Ascending aorta (tissue), 2 donors: ENCODE measurements around the gene NEU2. TPM values are rescaled to one million over a fixed set of nuclear protein-coding genes. Genes with fewer than 3 reads are reported as not detected.
A peak's percentile ranks its signal among the peaks of the same experiment; 100 is the strongest.

Experiments used
- DNase-seq, 2 donors: peaks; one replicate each; pipeline ENCODE4 v3.0.0-alpha.2; 2019; ENCODE audit warnings: low spot score in 2 of 2
- H3K27ac ChIP-seq, 2 donors: fragments of 200-600 bp; sonication (generic); one replicate each; pipeline ENCODE4 v1.5.1; 2016 to 2017; ENCODE audit warnings: mild to moderate bottlenecking in 1 of 2
- H3K27me3 ChIP-seq: fragments of 200-600 bp; sonication (generic); one replicate; pipeline ENCODE4 v1.5.1; 2017
- H3K36me3 ChIP-seq, 2 donors: fragments of 200-600 bp; sonication (generic); one replicate each; pipeline ENCODE4 v1.5.1; 2016
- H3K4me1 ChIP-seq, 2 donors: fragments of 200-600 bp; sonication (generic); one replicate each; pipeline ENCODE4 v1.5.1; 2016 to 2017; ENCODE audit warnings: mild to moderate bottlenecking in 1 of 2
- H3K4me3 ChIP-seq, 2 donors: fragments of 200-600 bp; sonication (generic); one replicate each; pipeline ENCODE4 v1.5.1; 2016 to 2017; ENCODE audit warnings: mild to moderate bottlenecking in 1 of 2
- H3K9me3 ChIP-seq, 2 donors: fragments of 200-600 bp; sonication (generic); one replicate each; pipeline ENCODE4 v1.5.1; 2016
- intact Hi-C: fragments of 100-400 bp; cut with DNase I; formaldehyde crosslinking; loops from one replicate; pipeline ENCODE4 v1.15.1; 2023
- total RNA-seq: library from RNA; depleted of rRNA; stranded (reverse); fragments of >200 nt; gene quantifications from one replicate; pipeline ENCODE4 v1.1.0, GENCODE V29; 2016
- TF ChIP-seq, protein P1 (sequence below), 3 experiments: fragments of 200-600 bp in 2 of 3; fragments of 450-650 bp in 1 of 3; sonication (generic) in 2 of 3; IDR thresholded peaks; one replicate each; pipeline ENCODE4 v1.5.1; 2016 to 2019; ENCODE audit warnings: antibody characterized with exemption in 3 of 3, mild to moderate bottlenecking in 1 of 3, moderate library complexity in 1 of 3

NEU2 gene
- total RNA-seq, 1 donor from 2014 or later, result not detected

DNA sequence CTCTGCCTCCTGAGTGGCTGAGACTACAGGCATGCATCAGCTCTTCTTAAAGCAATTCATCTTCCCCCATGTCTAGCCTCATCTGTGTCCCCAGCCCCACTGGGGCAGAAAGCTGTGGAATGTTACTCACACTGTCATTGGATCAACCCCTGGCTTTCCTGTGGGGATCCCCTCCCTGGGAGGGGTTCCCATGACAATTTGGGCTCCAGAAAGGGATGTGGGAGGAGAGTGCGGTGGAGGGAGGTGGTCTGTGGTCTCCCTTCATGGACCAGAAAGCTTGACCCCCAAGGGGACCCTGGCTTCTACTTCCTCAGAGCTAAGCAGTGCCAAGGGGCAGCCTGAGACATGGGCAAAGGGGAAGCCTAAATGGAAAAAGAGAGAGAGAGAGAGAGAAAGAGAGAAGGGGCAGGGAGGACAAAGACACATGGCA, 20.8 kb upstream of the NEU2 start:
- Histone ChIP-seq H3K9me3 (no peaks in the 10 kb centered on the region), H3K4me3 (no peak overlapping the region), H3K27ac (no peak overlapping the region), H3K4me1 (peaks cover 5 to 11% of the 10 kb centered on the region in 2 donors), H3K36me3 (no peaks in the 10 kb centered on the region), H3K27me3 (no peaks in the 10 kb centered on the region)
- intact Hi-C loops, result no loop called here
- TF ChIP-seq, protein P1, sequence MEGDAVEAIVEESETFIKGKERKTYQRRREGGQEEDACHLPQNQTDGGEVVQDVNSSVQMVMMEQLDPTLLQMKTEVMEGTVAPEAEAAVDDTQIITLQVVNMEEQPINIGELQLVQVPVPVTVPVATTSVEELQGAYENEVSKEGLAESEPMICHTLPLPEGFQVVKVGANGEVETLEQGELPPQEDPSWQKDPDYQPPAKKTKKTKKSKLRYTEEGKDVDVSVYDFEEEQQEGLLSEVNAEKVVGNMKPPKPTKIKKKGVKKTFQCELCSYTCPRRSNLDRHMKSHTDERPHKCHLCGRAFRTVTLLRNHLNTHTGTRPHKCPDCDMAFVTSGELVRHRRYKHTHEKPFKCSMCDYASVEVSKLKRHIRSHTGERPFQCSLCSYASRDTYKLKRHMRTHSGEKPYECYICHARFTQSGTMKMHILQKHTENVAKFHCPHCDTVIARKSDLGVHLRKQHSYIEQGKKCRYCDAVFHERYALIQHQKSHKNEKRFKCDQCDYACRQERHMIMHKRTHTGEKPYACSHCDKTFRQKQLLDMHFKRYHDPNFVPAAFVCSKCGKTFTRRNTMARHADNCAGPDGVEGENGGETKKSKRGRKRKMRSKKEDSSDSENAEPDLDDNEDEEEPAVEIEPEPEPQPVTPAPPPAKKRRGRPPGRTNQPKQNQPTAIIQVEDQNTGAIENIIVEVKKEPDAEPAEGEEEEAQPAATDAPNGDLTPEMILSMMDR (IDR thresholded peaks at IDR 0.05), result no peak
- DNase-seq, result peak in 1 of 2 donors; percentile 37

GRCh38 chr2:233012301-233012971, 20.0 kb upstream of the NEU2 start:
- Histone ChIP-seq H3K4me3 (no peak overlapping the region), H3K27ac (no peak overlapping the region), H3K4me1 (peaks cover 5 to 10% of the 10 kb centered on the region in 2 donors), H3K9me3 (peaks cover 0 to 3% of the 10 kb centered on the region in 2 donors), H3K36me3 (no peaks in the 10 kb centered on the region), H3K27me3 (no peaks in the 10 kb centered on the region)
- intact Hi-C loops, result no loop called here
- TF ChIP-seq, protein P1 (IDR thresholded peaks at IDR 0.05), result no peak
- DNase-seq, result peak in 1 of 2 donors; percentile 42

DNA sequence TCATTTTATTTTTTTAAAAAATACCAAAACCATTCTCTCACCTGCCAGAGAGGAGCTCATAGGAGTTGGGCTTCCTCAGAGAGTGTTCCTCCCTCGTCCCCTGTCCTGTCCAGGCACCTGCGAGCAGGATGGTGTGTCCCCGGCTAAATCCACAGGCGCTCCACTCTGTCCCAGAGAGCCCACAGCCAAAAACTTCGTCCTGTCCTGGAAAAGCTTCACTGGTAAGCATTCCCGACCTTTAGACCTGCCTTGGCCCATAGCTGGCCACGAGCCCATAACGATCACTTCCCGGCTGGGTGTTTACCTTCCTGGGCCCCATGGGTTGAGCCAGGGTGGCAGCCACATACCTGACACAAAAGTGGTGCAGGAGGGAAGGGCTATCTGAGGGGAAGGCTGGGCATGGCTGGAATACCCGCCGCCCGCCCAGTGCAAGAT, 19.4 kb upstream of the NEU2 start, which contains the start of gene NGEF:
Gene NGEF (minus strand): TSS at position 230 of the 435 bp plus-strand sequence. CDS start 38,366 bp downstream, outside the sequence.
- Histone ChIP-seq H3K27ac (no peak within 1 kb of the TSS), H3K27me3 (no peaks in the 10 kb centered on the region), H3K4me1 (peaks cover 4 to 5% of the 10 kb centered on the region in 2 donors), H3K4me3 (no peak within 1 kb of the TSS), H3K36me3 (no peaks in the 10 kb centered on the region), H3K9me3 (peaks cover under 1 to 9% of the 10 kb centered on the region in 2 donors)
- intact Hi-C loops, result no loop called here
- DNase-seq, result peak in 1 of 2 donors; percentile 41
- TF ChIP-seq, protein P1 (IDR thresholded peaks at IDR 0.05), result no peak

DNA sequence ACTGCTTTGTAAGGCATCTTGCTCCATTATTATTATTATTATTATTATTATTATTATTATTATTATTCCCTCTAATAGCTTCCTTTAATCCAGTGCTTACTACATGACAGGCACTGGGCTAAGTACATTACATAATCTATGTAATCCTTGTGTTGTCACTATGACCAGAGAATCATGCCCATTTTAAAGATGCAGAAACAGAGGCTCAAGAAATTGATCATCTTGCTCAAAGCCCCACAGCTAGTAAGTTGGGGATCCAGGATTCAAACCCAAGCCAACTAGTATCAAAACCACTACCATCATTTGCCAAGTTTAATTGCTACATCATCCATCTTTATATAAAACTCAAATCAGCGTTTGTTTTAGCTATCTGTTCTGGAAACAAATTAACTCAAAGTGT, 18.8 kb upstream of the NEU2 start:
- no peak overlapping the region for H3K4me3 ChIP-seq
- no peak overlapping the region for H3K27ac ChIP-seq
- no peaks in the 10 kb centered on the region for H3K27me3 ChIP-seq
- H3K9me3 ChIP-seq, result peaks cover 4 to 14% of the 10 kb centered on the region in 2 donors
- no peak for DNase-seq
- TF ChIP-seq, protein P1 (IDR thresholded peaks at IDR 0.05), result no peak
- no peaks in the 10 kb centered on the region for H3K36me3 ChIP-seq
- intact Hi-C loops, result no loop called here
- no peaks in the 10 kb centered on the region for H3K4me1 ChIP-seq

DNA sequence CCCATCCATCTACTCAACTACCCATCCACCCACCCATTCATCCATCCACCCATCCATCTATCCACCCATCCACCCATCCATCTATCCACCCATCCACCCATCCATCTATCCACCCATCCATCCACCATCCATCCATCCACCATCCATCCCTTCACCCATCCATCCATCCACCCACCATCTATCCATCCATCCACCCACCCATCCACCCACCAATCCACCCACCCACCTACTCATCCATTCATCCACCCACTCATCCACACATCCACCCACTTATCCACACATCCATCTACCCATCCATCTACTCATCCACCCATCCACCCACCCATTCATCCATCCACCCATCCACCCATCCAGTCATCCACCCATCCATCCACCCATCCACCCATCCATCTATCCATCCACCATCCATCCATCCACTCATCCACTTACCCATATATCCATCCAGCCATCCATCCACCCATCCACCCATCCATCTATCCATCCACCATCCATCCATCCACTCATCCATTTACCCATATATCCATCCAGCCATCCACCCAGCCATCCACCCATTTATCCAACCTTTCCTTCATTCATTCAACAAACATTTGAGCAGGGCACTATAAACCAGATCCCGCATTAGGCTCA, 17.3 kb upstream of the NEU2 start:
- no peaks in the 10 kb centered on the region for H3K36me3 ChIP-seq
- H3K27me3 ChIP-seq, result no peaks in the 10 kb centered on the region
- H3K4me1 ChIP-seq, result no peaks in the 10 kb centered on the region
- H3K27ac ChIP-seq, result no peak overlapping the region
- DNase-seq, result peak in 1 of 2 donors; percentile 13
- intact Hi-C loops, result no loop called here
- TF ChIP-seq, protein P1 (IDR thresholded peaks at IDR 0.05), result no peak
- H3K4me3 ChIP-seq, result no peak overlapping the region
- H3K9me3 ChIP-seq, result peaks cover 4 to 14% of the 10 kb centered on the region in 2 donors
